A549 (cell line): ENCODE results near the gene ADGRB2.

ENCODE experiments used
- CHD4 ChIP-seq: fragments of 200-600 bp; sonication (generic); IDR thresholded peaks from 2 replicates; pipeline ENCODE4 v1.6.1; 2016; ENCODE audit warnings: antibody characterized with exemption, mild to moderate bottlenecking, borderline replicate concordance
- CTCF ChIP-seq: fragments of >200 bp; sonication (Bioruptor Twin); formaldehyde crosslinking; IDR thresholded peaks from 3 replicates; pipeline ENCODE4 v1.5.1; 2016
- JUN ChIP-seq, 2 experiments: fragments of >200 bp; sonication (Bioruptor Twin); formaldehyde crosslinking; IDR thresholded peaks; 2 replicates in 1 of 2; 3 replicates in 1 of 2; pipeline ENCODE4 v1.6.1; 2016 to 2017
- POLR2A ChIP-seq: IDR thresholded peaks from 2 replicates; pipeline ENCODE4 v1.6.1; 2012; ENCODE audit warnings: mild to moderate bottlenecking, low read length

- no peak for TF ChIP-seq CTCF
- TF ChIP-seq CHD4 = no peak
- TF ChIP-seq POLR2A = no peak
- TF ChIP-seq JUN (IDR thresholded peaks at IDR 0.05) = no peak
Measured at GRCh38 chr1:31712630-31713029, 51.5 kb downstream of the ADGRB2 start.
